Measurements from ENCODE around the gene ELAVL3. TPM values are rescaled to one million over a fixed set of nuclear protein-coding genes. Genes with fewer than 3 reads are reported as not detected.
"Not testable (repeated sequence)": the region's sequence is repeated elsewhere in the genome, so short reads cannot be mapped to it uniquely, and the experiment has no call there.

ELAVL3 gene
- polyA plus RNA-seq, 4 donors, result 0.13 to 0.53 (median 0.22) TPM

GRCh38 chr19:11461453-11461852, 19.4 kb downstream of the ELAVL3 start:
- no peak for DNase-seq (ENCODE audit: low read depth in 4 of 4, low spot score in 3 of 4)

GRCh38 chr19:11460207-11460606, 20.6 kb downstream of the ELAVL3 start:
- DNase-seq (ENCODE audit: low read depth in 4 of 4, low spot score in 3 of 4), result no peak

- DNase-seq (ENCODE audit: low read depth in 4 of 4, low spot score in 3 of 4), result not testable (repeated sequence)
Observed at GRCh38 chr19:11458912-11459311, 21.9 kb downstream of the ELAVL3 start.

- DNase-seq (ENCODE audit: low read depth in 4 of 4, low spot score in 3 of 4), result no peak
Observed at GRCh38 chr19:11458236-11458900, 22.5 kb downstream of the ELAVL3 start.

- DNase-seq (ENCODE audit: low read depth in 4 of 4, low spot score in 3 of 4), result no peak
Observed at GRCh38 chr19:11457831-11458230, 23.0 kb downstream of the ELAVL3 start.

- no peak for DNase-seq (ENCODE audit: low read depth in 4 of 4, low spot score in 3 of 4)
Observed at GRCh38 chr19:11457115-11457514, 23.7 kb downstream of the ELAVL3 start.

- DNase-seq (ENCODE audit: low read depth in 4 of 4, low spot score in 3 of 4), result no peak
Observed at GRCh38 chr19:11456659-11457058, 24.2 kb downstream of the ELAVL3 start.

GRCh38 chr19:11455233-11455554, 25.7 kb downstream of the ELAVL3 start:
- not testable (repeated sequence) for DNase-seq (ENCODE audit: low read depth in 4 of 4, low spot score in 3 of 4)

- DNase-seq (ENCODE audit: low read depth in 4 of 4, low spot score in 3 of 4), result no peak
Observed at GRCh38 chr19:11453468-11454341, 27.1 kb downstream of the ELAVL3 start.

- DNase-seq (ENCODE audit: low read depth in 4 of 4, low spot score in 3 of 4), result no peak
Observed at GRCh38 chr19:11452620-11453310, 28.1 kb downstream of the ELAVL3 start.

GRCh38 chr19:11451871-11452619, 28.8 kb downstream of the ELAVL3 start:
- DNase-seq (ENCODE audit: low read depth in 4 of 4, low spot score in 3 of 4), result no peak

GRCh38 chr19:11451327-11451870, 29.4 kb downstream of the ELAVL3 start:
- DNase-seq (ENCODE audit: low read depth in 4 of 4, low spot score in 3 of 4), result no peak

GRCh38 chr19:11450570-11451326, 30.1 kb downstream of the ELAVL3 start:
- no peak for DNase-seq (ENCODE audit: low read depth in 4 of 4, low spot score in 3 of 4)

- no peak for DNase-seq (ENCODE audit: low read depth in 4 of 4, low spot score in 3 of 4)
Observed at GRCh38 chr19:11448923-11449554, 31.8 kb downstream of the ELAVL3 start.

- no peak for DNase-seq (ENCODE audit: low read depth in 4 of 4, low spot score in 3 of 4)
Observed at GRCh38 chr19:11448410-11448809, 32.4 kb downstream of the ELAVL3 start.

GRCh38 chr19:11447347-11448262, 33.2 kb downstream of the ELAVL3 start:
- DNase-seq (ENCODE audit: low read depth in 4 of 4, low spot score in 3 of 4), result no peak

- no peak for DNase-seq (ENCODE audit: low read depth in 4 of 4, low spot score in 3 of 4)
Observed at GRCh38 chr19:11446652-11447301, 34.1 kb downstream of the ELAVL3 start.

GRCh38 chr19:11446271-11446651, 34.6 kb downstream of the ELAVL3 start:
- no peak for DNase-seq (ENCODE audit: low read depth in 4 of 4, low spot score in 3 of 4)
